ENCODE data around the gene RC3H2.
"Not testable (repeated sequence)": the region's sequence is repeated elsewhere in the genome, so short reads cannot be mapped to it uniquely, and the experiment has no call there.

The RC3H2 gene

GRCh38 chr9:122897969-122898368 lies 7.2 kb downstream of the RC3H2 start:
- H3K27ac Mint-ChIP-seq: no peak overlapping the region
- ATAC-seq (ENCODE audit: low read depth) (no peak), DNase-seq (ENCODE audit: low spot score in 2 of 2) (no peak)
- H3K4me1 Mint-ChIP-seq: peaks cover 5% of the 10 kb centered on the region
- H3K36me3 Mint-ChIP-seq: peaks cover 15% of the 10 kb centered on the region
- H3K4me3 Mint-ChIP-seq: no peak overlapping the region
- H3K9me3 Mint-ChIP-seq: no peaks in the 10 kb centered on the region
- no peaks in the 10 kb centered on the region for H3K27me3 Mint-ChIP-seq

GRCh38 chr9:122888480-122888879 lies 16.7 kb downstream of the RC3H2 start:
- DNase-seq (ENCODE audit: low spot score in 2 of 2): no peak
- no peak for ATAC-seq (ENCODE audit: low read depth)
- H3K9me3 Mint-ChIP-seq: no peaks in the 10 kb centered on the region
- H3K27ac Mint-ChIP-seq: no peak overlapping the region
- H3K27me3 Mint-ChIP-seq: no peaks in the 10 kb centered on the region
- H3K4me1 Mint-ChIP-seq: no peaks in the 10 kb centered on the region
- H3K36me3 Mint-ChIP-seq: peaks cover 21% of the 10 kb centered on the region
- H3K4me3 Mint-ChIP-seq: no peak overlapping the region

- Mint-ChIP-seq H3K27me3 (no peaks in the 10 kb centered on the region), H3K9me3 (no peaks in the 10 kb centered on the region), H3K4me1 (peaks cover 2% of the 10 kb centered on the region), H3K27ac (no peak overlapping the region), H3K4me3 (no peak overlapping the region), H3K36me3 (peaks cover 17% of the 10 kb centered on the region)
- no peak for DNase-seq (ENCODE audit: low spot score in 2 of 2)
- peak; percentile 42 for ATAC-seq (ENCODE audit: low read depth)
Observed at GRCh38 chr9:122883125-122883524, 22.0 kb downstream of the RC3H2 start.

GRCh38 chr9:122879443-122879842 lies 25.7 kb downstream of the RC3H2 start:
- ATAC-seq (ENCODE audit: low read depth) (no peak), DNase-seq (ENCODE audit: low spot score in 2 of 2) (no peak)
- H3K4me3 Mint-ChIP-seq: no peak overlapping the region
- H3K9me3 Mint-ChIP-seq: no peaks in the 10 kb centered on the region
- H3K36me3 Mint-ChIP-seq: peaks cover 24% of the 10 kb centered on the region
- no peaks in the 10 kb centered on the region for H3K27me3 Mint-ChIP-seq
- peaks cover 12% of the 10 kb centered on the region for H3K4me1 Mint-ChIP-seq
- H3K27ac Mint-ChIP-seq: no peak overlapping the region

GRCh38 chr9:122875523-122875922 lies 29.6 kb downstream of the RC3H2 start:
- H3K9me3 Mint-ChIP-seq: no peaks in the 10 kb centered on the region
- ATAC-seq (ENCODE audit: low read depth): peak; percentile 39

GRCh38 chr9:122867276-122867675 lies 37.9 kb downstream of the RC3H2 start:
- not testable (repeated sequence) for DNase-seq (ENCODE audit: low spot score in 2 of 2); ATAC-seq (ENCODE audit: low read depth); H3K4me1 Mint-ChIP-seq; H3K9me3 Mint-ChIP-seq; H3K4me3 Mint-ChIP-seq; H3K27ac Mint-ChIP-seq; H3K27me3 Mint-ChIP-seq
- H3K36me3 Mint-ChIP-seq: peaks cover 22% of the 10 kb centered on the region

More at GRCh38 chr9:122875523-122875922, 29.6 kb downstream of the RC3H2 start:
- H3K4me3 Mint-ChIP-seq: no peak overlapping the region
- peaks cover 10% of the 10 kb centered on the region for H3K4me1 Mint-ChIP-seq
- no peak for DNase-seq (ENCODE audit: low spot score in 2 of 2)
- peak overlapping the region; percentile 31 for H3K27ac Mint-ChIP-seq
- H3K36me3 Mint-ChIP-seq: peaks cover 34% of the 10 kb centered on the region
- no peaks in the 10 kb centered on the region for H3K27me3 Mint-ChIP-seq

- no peaks in the 10 kb centered on the region for H3K9me3 Mint-ChIP-seq
- H3K27ac Mint-ChIP-seq: no peak overlapping the region
- H3K36me3 Mint-ChIP-seq: peaks cover 16% of the 10 kb centered on the region
- no peak overlapping the region for H3K4me3 Mint-ChIP-seq
- no peaks in the 10 kb centered on the region for H3K4me1 Mint-ChIP-seq
- DNase-seq (ENCODE audit: low spot score in 2 of 2) (no peak), ATAC-seq (ENCODE audit: low read depth) (no peak)
- H3K27me3 Mint-ChIP-seq: no peaks in the 10 kb centered on the region
Observed at GRCh38 chr9:122866079-122866478, 39.1 kb downstream of the RC3H2 start.

GRCh38 chr9:122865300-122865699 lies 39.9 kb downstream of the RC3H2 start:
- Mint-ChIP-seq H3K27ac (no peak overlapping the region), H3K27me3 (no peaks in the 10 kb centered on the region), H3K4me1 (no peaks in the 10 kb centered on the region), H3K4me3 (no peak overlapping the region), H3K36me3 (peaks cover 10% of the 10 kb centered on the region), H3K9me3 (no peaks in the 10 kb centered on the region)
- ATAC-seq (ENCODE audit: low read depth): no peak
- DNase-seq (ENCODE audit: low spot score in 2 of 2): no peak

GRCh38 chr9:122863407-122863806 lies 41.8 kb downstream of the RC3H2 start:
- H3K27me3 Mint-ChIP-seq: no peaks in the 10 kb centered on the region
- no peaks in the 10 kb centered on the region for H3K9me3 Mint-ChIP-seq
- H3K4me1 Mint-ChIP-seq: no peaks in the 10 kb centered on the region
- H3K27ac Mint-ChIP-seq: peak overlapping the region; percentile 49
- H3K36me3 Mint-ChIP-seq: peaks cover 11% of the 10 kb centered on the region
- DNase-seq (ENCODE audit: low spot score in 2 of 2): no peak
- ATAC-seq (ENCODE audit: low read depth): no peak
- H3K4me3 Mint-ChIP-seq: no peak overlapping the region

- no peak for ATAC-seq (ENCODE audit: low read depth)
- peaks cover 16% of the 10 kb centered on the region for H3K36me3 Mint-ChIP-seq
- no peaks in the 10 kb centered on the region for H3K4me1 Mint-ChIP-seq
- no peaks in the 10 kb centered on the region for H3K9me3 Mint-ChIP-seq
- H3K4me3 Mint-ChIP-seq: no peak overlapping the region
- DNase-seq (ENCODE audit: low spot score in 2 of 2): no peak
- no peaks in the 10 kb centered on the region for H3K27me3 Mint-ChIP-seq
- no peak overlapping the region for H3K27ac Mint-ChIP-seq
Observed at GRCh38 chr9:122860319-122861142, 44.6 kb downstream of the RC3H2 start.

GRCh38 chr9:122857815-122858214 lies 47.3 kb downstream of the RC3H2 start:
- peaks cover 22% of the 10 kb centered on the region for H3K36me3 Mint-ChIP-seq
- ATAC-seq (ENCODE audit: low read depth) (no peak), DNase-seq (ENCODE audit: low spot score in 2 of 2) (no peak)
- H3K9me3 Mint-ChIP-seq: no peaks in the 10 kb centered on the region
- no peak overlapping the region for H3K4me3 Mint-ChIP-seq
- no peak overlapping the region for H3K27ac Mint-ChIP-seq
- H3K4me1 Mint-ChIP-seq: no peaks in the 10 kb centered on the region
- H3K27me3 Mint-ChIP-seq: no peaks in the 10 kb centered on the region

- not testable (repeated sequence) for H3K4me3 Mint-ChIP-seq; H3K27ac Mint-ChIP-seq; H3K27me3 Mint-ChIP-seq; H3K9me3 Mint-ChIP-seq; DNase-seq (ENCODE audit: low spot score in 2 of 2); ATAC-seq (ENCODE audit: low read depth); H3K4me1 Mint-ChIP-seq
- peaks cover 26% of the 10 kb centered on the region for H3K36me3 Mint-ChIP-seq
Observed at GRCh38 chr9:122852085-122852786, 52.9 kb downstream of the RC3H2 start.

- H3K4me1 Mint-ChIP-seq: peaks cover 2% of the 10 kb centered on the region
- no peak overlapping the region for H3K4me3 Mint-ChIP-seq
- H3K36me3 Mint-ChIP-seq: peaks cover 20% of the 10 kb centered on the region
- H3K27me3 Mint-ChIP-seq: no peaks in the 10 kb centered on the region
- DNase-seq (ENCODE audit: low spot score in 2 of 2) (no peak), ATAC-seq (ENCODE audit: low read depth) (no peak)
- no peaks in the 10 kb centered on the region for H3K9me3 Mint-ChIP-seq
- peak overlapping the region; percentile 18 for H3K27ac Mint-ChIP-seq
Observed at GRCh38 chr9:122848256-122848943, 56.8 kb downstream of the RC3H2 start.

- peaks cover 20% of the 10 kb centered on the region for H3K36me3 Mint-ChIP-seq
Observed at GRCh38 chr9:122846371-122846940, 58.7 kb downstream of the RC3H2 start.

More at GRCh38 chr9:122846371-122846940, 58.7 kb downstream of the RC3H2 start:
- Mint-ChIP-seq H3K4me1 (peaks cover 2% of the 10 kb centered on the region), H3K27ac (peak overlapping the region; percentile 58), H3K4me3 (no peak overlapping the region), H3K9me3 (no peaks in the 10 kb centered on the region), H3K27me3 (no peaks in the 10 kb centered on the region)
- no peak for ATAC-seq (ENCODE audit: low read depth)
- DNase-seq (ENCODE audit: low spot score in 2 of 2): no peak
